ENCODE results near the gene SDC4. TPM values are rescaled to one million over a fixed set of nuclear protein-coding genes. Genes with fewer than 3 reads are reported as not detected.

The SDC4 gene
- total and polyA plus RNA-seq, 8 donors: 27.4 to 343 (median 80.1) TPM

- peak; percentile 86 to 91 for DNase-seq
- peak in 5 of 7 experiments; percentile 67 to 98 (median 92) for TF ChIP-seq CTCF (IDR thresholded peaks at IDR 0.05)
- TF ChIP-seq EP300 (IDR thresholded peaks at IDR 0.05): no peak
- TF ChIP-seq POLR2AphosphoS5 (IDR thresholded peaks at IDR 0.05): peak in 1 of 3 donors; percentile 8
- TF ChIP-seq POLR2A (IDR thresholded peaks at IDR 0.05): no peak
- Histone ChIP-seq H3K4me1 (peaks cover 4 to 24% (median 16%) of the 10 kb centered on the region in 4 donors), H3K27me3 (peaks cover 0 to 59% (median 10%) of the 10 kb centered on the region in 3 donors), H3K27ac (peak overlapping the region in 3 of 5 donors; percentile 48 to 64 (median 53)), H3K9me3 (no peaks in the 10 kb centered on the region), H3K4me3 (peak overlapping the region; percentile 51 to 61 (median 60)), H3K36me3 (no peaks in the 10 kb centered on the region)
- WGBS, 5 donors: 2 to 5% (median 3%) methylated on average over 57 to 79 of the region's 79 CpGs
- intact Hi-C loops (cut with DNase I; ENCODE audit: low total_unique reads): loop anchor here (10.0 kb wide), 1 partner anchor 279 kb away; no protein-coding TSS in a partner anchor
Measured at GRCh38 chr20:45293041-45294002, 54.9 kb downstream of the SDC4 start.

- H3K36me3 ChIP-seq: no peaks in the 10 kb centered on the region
- DNase-seq: no peak
- peaks cover 0 to 49% (median 10%) of the 10 kb centered on the region in 3 donors for H3K27me3 ChIP-seq
- peaks cover 4 to 24% (median 16%) of the 10 kb centered on the region in 4 donors for H3K4me1 ChIP-seq
- TF ChIP-seq EP300 (IDR thresholded peaks at IDR 0.05): no peak
- TF ChIP-seq CTCF (IDR thresholded peaks at IDR 0.05): no peak
- TF ChIP-seq POLR2AphosphoS5 (IDR thresholded peaks at IDR 0.05): no peak
- no peak for TF ChIP-seq POLR2A (IDR thresholded peaks at IDR 0.05)
- H3K27ac ChIP-seq: no peak overlapping the region
- intact Hi-C loops (cut with DNase I; ENCODE audit: low total_unique reads): loop anchor here (10.0 kb wide), 1 partner anchor 278 kb away; no protein-coding TSS in a partner anchor
- no peaks in the 10 kb centered on the region for H3K9me3 ChIP-seq
- 56 to 88% (median 68%) methylated on average over 2 of the region's 2 CpGs for WGBS, 5 donors
- H3K4me3 ChIP-seq: no peak overlapping the region
Measured at GRCh38 chr20:45292343-45292742, 55.9 kb downstream of the SDC4 start.

- intact Hi-C loops (cut with DNase I; ENCODE audit: low total_unique reads): loop anchor here (10.0 kb wide), 1 partner anchor 277 kb away; no protein-coding TSS in a partner anchor
- Histone ChIP-seq H3K27ac (no peak overlapping the region), H3K36me3 (no peaks in the 10 kb centered on the region), H3K4me1 (peaks cover 4 to 24% (median 16%) of the 10 kb centered on the region in 4 donors), H3K4me3 (no peak overlapping the region), H3K9me3 (no peaks in the 10 kb centered on the region), H3K27me3 (peaks cover 0 to 48% (median 10%) of the 10 kb centered on the region in 3 donors)
- no peak for TF ChIP-seq POLR2A (IDR thresholded peaks at IDR 0.05)
- TF ChIP-seq POLR2AphosphoS5 (IDR thresholded peaks at IDR 0.05): no peak
- DNase-seq: no peak
- WGBS, 5 donors: 74 to 82% (median 75%) methylated on average over 9 of the region's 9 CpGs
Measured at GRCh38 chr20:45291526-45291925, 56.7 kb downstream of the SDC4 start.

GRCh38 chr20:45290677-45291355 lies 57.4 kb downstream of the SDC4 start:
- H3K27me3 ChIP-seq: peaks cover 0 to 45% (median 10%) of the 10 kb centered on the region in 3 donors
- H3K36me3 ChIP-seq: no peaks in the 10 kb centered on the region
- no peak overlapping the region for H3K4me3 ChIP-seq
- intact Hi-C loops (cut with DNase I; ENCODE audit: low total_unique reads): loop anchor here (10.0 kb wide), 1 partner anchor 276 kb away; no protein-coding TSS in a partner anchor
- 15 to 20% (median 17%) methylated on average over 8 of the region's 8 CpGs for WGBS, 5 donors
- peaks cover 4 to 24% (median 16%) of the 10 kb centered on the region in 4 donors for H3K4me1 ChIP-seq
- no peak overlapping the region for H3K27ac ChIP-seq
- peak; percentile 88 to 89 for DNase-seq
- H3K9me3 ChIP-seq: no peaks in the 10 kb centered on the region
- TF ChIP-seq CTCF (IDR thresholded peaks at IDR 0.05): peak in 5 of 7 experiments; percentile 74 to 85 (median 78)
- no peak for TF ChIP-seq POLR2A (IDR thresholded peaks at IDR 0.05)

Data from stomach (tissue), 9 donors.